Measurements from ENCODE around the gene CTDSP2. TPM values are rescaled to one million over a fixed set of nuclear protein-coding genes. Genes with fewer than 3 reads are reported as not detected.

CTDSP2 gene
- total and polyA plus RNA-seq, 12 donors = 31.2 to 138 (median 82.7) TPM

GRCh38 chr12:57846285-57846576, 298 bp downstream of the CTDSP2 start:
- no peak for DNase-seq
- intact Hi-C loops (cut with DNase I) = loop anchor here in 3 of 10 donors (1.0 to 2.0 kb wide), 3 partner anchors 19 to 49 kb away; no protein-coding TSS in a partner anchor

GRCh38 chr12:57845478-57846284, 848 bp downstream of the CTDSP2 start:
- H3K4me3 ChIP-seq = peak overlapping the region; percentile 77 to 100 (median 96)
- TF ChIP-seq CTCF (IDR thresholded peaks at IDR 0.05) = no peak
- intact Hi-C loops (cut with DNase I) = loop anchor here in 5 of 10 donors (1.0 to 2.0 kb wide), 4 partner anchors 19 to 50 kb away; no protein-coding TSS in a partner anchor
- H3K27ac ChIP-seq = peak overlapping the region; percentile 97 to 100 (median 100)
- no peaks in the 10 kb centered on the region for H3K27me3 ChIP-seq
- H3K36me3 ChIP-seq = peaks cover 0 to 23% (median 0%) of the 10 kb centered on the region in 9 donors
- 0% methylated on average over 78 to 81 of the region's 81 CpGs for WGBS, 2 donors
- DNase-seq (peak; percentile 80 to 82), ATAC-seq (peak; percentile 23 to 60 (median 38))
- peaks cover 35 to 55% (median 45%) of the 10 kb centered on the region in 9 donors for H3K4me1 ChIP-seq
- no peaks in the 10 kb centered on the region for H3K9me3 ChIP-seq

More at GRCh38 chr12:57846285-57846576, 298 bp downstream of the CTDSP2 start:
- Histone ChIP-seq H3K27ac (peak overlapping the region; percentile 97 to 100 (median 100)), H3K36me3 (peaks cover 0 to 23% (median 0%) of the 10 kb centered on the region in 9 donors), H3K4me1 (peaks cover 30 to 55% (median 41%) of the 10 kb centered on the region in 9 donors), H3K9me3 (no peaks in the 10 kb centered on the region), H3K27me3 (no peaks in the 10 kb centered on the region), H3K4me3 (peak overlapping the region; percentile 77 to 100 (median 96))
- TF ChIP-seq CTCF (IDR thresholded peaks at IDR 0.05) = no peak
- ATAC-seq = peak in 6 of 8 donors; percentile 25 to 55 (median 32)
- 0% methylated on average over 14 to 26 of the region's 26 CpGs for WGBS, 2 donors

- TF ChIP-seq CTCF (IDR thresholded peaks at IDR 0.05) = no peak
- Histone ChIP-seq H3K4me3 (peak overlapping the region; percentile 77 to 100 (median 96)), H3K27ac (peak overlapping the region; percentile 97 to 100 (median 100)), H3K4me1 (peaks cover 43 to 58% (median 53%) of the 10 kb centered on the region in 9 donors), H3K9me3 (no peaks in the 10 kb centered on the region), H3K36me3 (peaks cover 0 to 28% (median 0%) of the 10 kb centered on the region in 9 donors), H3K27me3 (no peaks in the 10 kb centered on the region)
- DNase-seq (peak; percentile 69 to 77), ATAC-seq (peak; percentile 11 to 63 (median 36))
- intact Hi-C loops (cut with DNase I) = loop anchor here in 3 of 10 donors (1.0 to 2.0 kb wide), 2 partner anchors 29 to 50 kb away; no protein-coding TSS in a partner anchor
- 1% methylated on average over 41 to 42 of the region's 42 CpGs for WGBS, 2 donors
Observed at GRCh38 chr12:57844709-57845477, 1.6 kb downstream of the CTDSP2 start.

Measured in heart right ventricle (tissue), 16 donors.